ENCODE data around the gene CNOT9.
"Not testable (repeated sequence)": the region's sequence is repeated elsewhere in the genome, so short reads cannot be mapped to it uniquely, and the experiment has no call there.

Gene CNOT9

GRCh38 chr2:218568190-218569037 is at the start of gene CNOT9, which contains the start of gene USP37:
TSS of gene CNOT9 (plus strand) at chr2:218568839. CDS start at chr2:218568955, 116 bp downstream.
TSS of gene USP37 (minus strand) at chr2:218568351. CDS start at chr2:218558653, 9,698 bp downstream.
- H3K9me3 ChIP-seq (ENCODE audit: control insufficient read depth, low read length) = no peaks in the 10 kb centered on the region
- H3K4me1 ChIP-seq (ENCODE audit: control insufficient read depth, insufficient read depth, low read length) = peaks cover 30% of the 10 kb centered on the region
- H3K9ac ChIP-seq (ENCODE audit: low read length) = peak within 1 kb of the TSS; percentile 94
- peak within 1 kb of the TSS; percentile 91 for H3K4me3 ChIP-seq (ENCODE audit: low read length)
- peak; percentile 100 for DNase-seq (ENCODE audit: low read depth)
- no peaks in the 10 kb centered on the region for H3K27me3 ChIP-seq (replicated peaks; ENCODE audit: control insufficient read depth, insufficient read depth, low read length)
- H3K36me3 ChIP-seq (ENCODE audit: control insufficient read depth, insufficient read depth, low read length, severe bottlenecking) = peaks cover 7% of the 10 kb centered on the region

- Histone ChIP-seq H3K4me3 (ENCODE audit: low read length) (no peak overlapping the region), H3K27me3 (replicated peaks; ENCODE audit: control insufficient read depth, insufficient read depth, low read length) (no peaks in the 10 kb centered on the region), H3K36me3 (ENCODE audit: control insufficient read depth, insufficient read depth, low read length, severe bottlenecking) (peaks cover 3% of the 10 kb centered on the region), H3K4me1 (ENCODE audit: control insufficient read depth, insufficient read depth, low read length) (peaks cover 23% of the 10 kb centered on the region), H3K9ac (ENCODE audit: low read length) (no peak overlapping the region), H3K9me3 (ENCODE audit: control insufficient read depth, low read length) (peaks cover 5% of the 10 kb centered on the region)
- DNase-seq (ENCODE audit: low read depth) = peak; percentile 5
These were observed 49.8 kb upstream of the CNOT9 start for GRCh38 chr2:218518876-218519275.

GRCh38 chr2:218523651-218524050 is 45.0 kb upstream of the CNOT9 start:
- no peak overlapping the region for H3K4me3 ChIP-seq (ENCODE audit: low read length)
- no peak overlapping the region for H3K9ac ChIP-seq (ENCODE audit: low read length)
- no peak for DNase-seq (ENCODE audit: low read depth)
- H3K27me3 ChIP-seq (replicated peaks; ENCODE audit: control insufficient read depth, insufficient read depth, low read length) = no peaks in the 10 kb centered on the region
- H3K4me1 ChIP-seq (ENCODE audit: control insufficient read depth, insufficient read depth, low read length) = peaks cover 11% of the 10 kb centered on the region
- peaks cover 21% of the 10 kb centered on the region for H3K36me3 ChIP-seq (ENCODE audit: control insufficient read depth, insufficient read depth, low read length, severe bottlenecking)
- peaks cover 6% of the 10 kb centered on the region for H3K9me3 ChIP-seq (ENCODE audit: control insufficient read depth, low read length)

- not testable (repeated sequence) for H3K4me3 ChIP-seq (ENCODE audit: low read length); H3K4me1 ChIP-seq (ENCODE audit: control insufficient read depth, insufficient read depth, low read length); DNase-seq (ENCODE audit: low read depth); H3K9me3 ChIP-seq (ENCODE audit: control insufficient read depth, low read length); H3K27me3 ChIP-seq (replicated peaks; ENCODE audit: control insufficient read depth, insufficient read depth, low read length); H3K9ac ChIP-seq (ENCODE audit: low read length)
- H3K36me3 ChIP-seq (ENCODE audit: control insufficient read depth, insufficient read depth, low read length, severe bottlenecking) = peaks cover 51% of the 10 kb centered on the region
These were observed 40.2 kb upstream of the CNOT9 start for GRCh38 chr2:218528409-218528808.

GRCh38 chr2:218529990-218530389 is 38.6 kb upstream of the CNOT9 start:
- H3K4me3 ChIP-seq (ENCODE audit: low read length) = no peak overlapping the region
- DNase-seq (ENCODE audit: low read depth) = no peak
- no peaks in the 10 kb centered on the region for H3K27me3 ChIP-seq (replicated peaks; ENCODE audit: control insufficient read depth, insufficient read depth, low read length)
- peaks cover 56% of the 10 kb centered on the region for H3K36me3 ChIP-seq (ENCODE audit: control insufficient read depth, insufficient read depth, low read length, severe bottlenecking)
- no peaks in the 10 kb centered on the region for H3K9me3 ChIP-seq (ENCODE audit: control insufficient read depth, low read length)
- no peak overlapping the region for H3K9ac ChIP-seq (ENCODE audit: low read length)
- H3K4me1 ChIP-seq (ENCODE audit: control insufficient read depth, insufficient read depth, low read length) = no peaks in the 10 kb centered on the region

- peaks cover 57% of the 10 kb centered on the region for H3K36me3 ChIP-seq (ENCODE audit: control insufficient read depth, insufficient read depth, low read length, severe bottlenecking)
- H3K4me1 ChIP-seq (ENCODE audit: control insufficient read depth, insufficient read depth, low read length) = no peaks in the 10 kb centered on the region
- no peaks in the 10 kb centered on the region for H3K9me3 ChIP-seq (ENCODE audit: control insufficient read depth, low read length)
- no peak for DNase-seq (ENCODE audit: low read depth)
- no peaks in the 10 kb centered on the region for H3K27me3 ChIP-seq (replicated peaks; ENCODE audit: control insufficient read depth, insufficient read depth, low read length)
- no peak overlapping the region for H3K9ac ChIP-seq (ENCODE audit: low read length)
- no peak overlapping the region for H3K4me3 ChIP-seq (ENCODE audit: low read length)
These were observed 31.7 kb upstream of the CNOT9 start for GRCh38 chr2:218536804-218537494.

- Histone ChIP-seq H3K9me3 (ENCODE audit: control insufficient read depth, low read length) (no peaks in the 10 kb centered on the region), H3K27me3 (replicated peaks; ENCODE audit: control insufficient read depth, insufficient read depth, low read length) (no peaks in the 10 kb centered on the region), H3K9ac (ENCODE audit: low read length) (no peak overlapping the region), H3K36me3 (ENCODE audit: control insufficient read depth, insufficient read depth, low read length, severe bottlenecking) (peaks cover 63% of the 10 kb centered on the region), H3K4me1 (ENCODE audit: control insufficient read depth, insufficient read depth, low read length) (no peaks in the 10 kb centered on the region), H3K4me3 (ENCODE audit: low read length) (no peak overlapping the region)
- DNase-seq (ENCODE audit: low read depth) = no peak
These were observed 28.6 kb upstream of the CNOT9 start for GRCh38 chr2:218540015-218540414.

GRCh38 chr2:218546012-218546411 is 22.6 kb upstream of the CNOT9 start:
- no peak overlapping the region for H3K9ac ChIP-seq (ENCODE audit: low read length)
- no peaks in the 10 kb centered on the region for H3K4me1 ChIP-seq (ENCODE audit: control insufficient read depth, insufficient read depth, low read length)
- no peaks in the 10 kb centered on the region for H3K9me3 ChIP-seq (ENCODE audit: control insufficient read depth, low read length)
- DNase-seq (ENCODE audit: low read depth) = no peak
- H3K36me3 ChIP-seq (ENCODE audit: control insufficient read depth, insufficient read depth, low read length, severe bottlenecking) = peaks cover 65% of the 10 kb centered on the region
- H3K4me3 ChIP-seq (ENCODE audit: low read length) = no peak overlapping the region
- H3K27me3 ChIP-seq (replicated peaks; ENCODE audit: control insufficient read depth, insufficient read depth, low read length) = no peaks in the 10 kb centered on the region

- H3K4me1 ChIP-seq (ENCODE audit: control insufficient read depth, insufficient read depth, low read length) = no peaks in the 10 kb centered on the region
- H3K9me3 ChIP-seq (ENCODE audit: control insufficient read depth, low read length) = no peaks in the 10 kb centered on the region
- H3K36me3 ChIP-seq (ENCODE audit: control insufficient read depth, insufficient read depth, low read length, severe bottlenecking) = peaks cover 59% of the 10 kb centered on the region
- no peak for DNase-seq (ENCODE audit: low read depth)
- no peaks in the 10 kb centered on the region for H3K27me3 ChIP-seq (replicated peaks; ENCODE audit: control insufficient read depth, insufficient read depth, low read length)
- no peak overlapping the region for H3K9ac ChIP-seq (ENCODE audit: low read length)
- no peak overlapping the region for H3K4me3 ChIP-seq (ENCODE audit: low read length)
These were observed 21.1 kb upstream of the CNOT9 start for GRCh38 chr2:218547511-218547910.

GRCh38 chr2:218547978-218548377 is 20.7 kb upstream of the CNOT9 start:
- DNase-seq (ENCODE audit: low read depth) = no peak
- Histone ChIP-seq H3K4me1 (ENCODE audit: control insufficient read depth, insufficient read depth, low read length) (no peaks in the 10 kb centered on the region), H3K9ac (ENCODE audit: low read length) (no peak overlapping the region), H3K9me3 (ENCODE audit: control insufficient read depth, low read length) (no peaks in the 10 kb centered on the region), H3K36me3 (ENCODE audit: control insufficient read depth, insufficient read depth, low read length, severe bottlenecking) (peaks cover 59% of the 10 kb centered on the region), H3K27me3 (replicated peaks; ENCODE audit: control insufficient read depth, insufficient read depth, low read length) (no peaks in the 10 kb centered on the region), H3K4me3 (ENCODE audit: low read length) (no peak overlapping the region)

GRCh38 chr2:218554225-218554624 is 14.4 kb upstream of the CNOT9 start:
- H3K36me3 ChIP-seq (ENCODE audit: control insufficient read depth, insufficient read depth, low read length, severe bottlenecking) = peaks cover 48% of the 10 kb centered on the region
- DNase-seq (ENCODE audit: low read depth); H3K4me1 ChIP-seq (ENCODE audit: control insufficient read depth, insufficient read depth, low read length); H3K27me3 ChIP-seq (replicated peaks; ENCODE audit: control insufficient read depth, insufficient read depth, low read length); H3K4me3 ChIP-seq (ENCODE audit: low read length); H3K9me3 ChIP-seq (ENCODE audit: control insufficient read depth, low read length); H3K9ac ChIP-seq (ENCODE audit: low read length): not testable (repeated sequence)
